Limb (tissue), 2 donors: ENCODE data around the gene DUOXA2.
"Not testable (repeated sequence)": the region's sequence is repeated elsewhere in the genome, so short reads cannot be mapped to it uniquely, and the experiment has no call there.

Source experiments
- DNase-seq, 2 donors: peaks; one replicate each; pipeline ENCODE4 v3.0.0-alpha.2; 2016; ENCODE audit errors: extremely low spot score in 2 of 2

DUOXA2 gene

DNA sequence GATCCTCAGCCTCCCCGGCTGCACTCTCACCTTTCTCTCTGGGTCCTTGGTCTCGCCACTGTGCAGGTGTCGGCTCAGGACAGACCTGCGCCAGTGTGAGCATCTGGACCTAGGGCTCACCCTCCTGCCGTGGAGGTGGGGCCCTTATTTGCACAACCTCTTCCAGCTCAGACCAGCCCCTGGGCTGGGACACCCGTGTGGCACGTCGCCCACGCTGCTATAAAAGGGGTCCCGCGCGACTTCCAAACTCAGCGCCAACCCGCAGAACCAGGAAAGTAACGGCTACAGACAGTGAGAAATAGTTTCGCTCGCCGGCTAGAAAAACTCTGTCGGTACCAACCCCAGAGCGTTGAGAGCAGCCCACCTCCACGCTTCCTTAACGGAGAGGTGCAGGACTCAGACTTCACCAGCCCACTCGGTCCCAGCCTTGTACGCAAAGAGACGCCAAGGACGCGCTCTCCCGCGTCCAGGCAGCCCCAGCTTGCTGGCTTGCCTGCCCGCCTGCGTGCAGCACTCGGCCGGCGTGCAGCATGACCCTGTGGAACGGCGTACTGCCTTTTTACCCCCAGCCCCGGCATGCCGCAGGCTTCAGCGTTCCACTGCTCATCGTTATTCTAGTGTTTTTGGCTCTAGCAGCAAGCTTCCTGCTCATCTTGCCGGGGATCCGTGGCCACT is at the start of gene DUOXA2, which contains the start of gene DUOX2:
Gene DUOXA2, plus strand, starts transcription at position 251 of the 675 bp plus-strand sequence. Its CDS starts 280 bp downstream, at position 531.
Gene DUOX2, minus strand, starts transcription at position 97 of the 675 bp plus-strand sequence. CDS start 761 bp downstream, outside the sequence.
- DNase-seq = no peak

DNA sequence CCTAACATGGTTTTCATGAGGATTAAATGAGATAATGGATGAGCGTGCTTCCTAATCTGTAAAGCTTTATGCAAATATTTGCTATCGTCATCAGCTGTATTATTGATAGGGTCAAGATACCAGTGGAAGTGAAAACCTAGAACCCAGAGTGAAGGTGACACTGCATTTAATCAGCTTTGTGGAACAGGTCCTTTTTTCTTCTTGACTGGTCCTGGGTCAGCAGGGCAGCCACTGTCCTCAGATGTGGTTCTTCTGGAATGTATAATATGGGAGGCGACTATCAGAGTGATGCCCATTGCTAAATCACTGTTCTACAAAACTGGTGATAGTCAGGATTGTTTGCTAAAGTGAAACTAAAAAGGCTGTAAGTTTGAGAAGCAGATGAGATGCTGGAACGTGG is 49.7 kb upstream of the DUOXA2 start:
- DNase-seq = no peak

DNA sequence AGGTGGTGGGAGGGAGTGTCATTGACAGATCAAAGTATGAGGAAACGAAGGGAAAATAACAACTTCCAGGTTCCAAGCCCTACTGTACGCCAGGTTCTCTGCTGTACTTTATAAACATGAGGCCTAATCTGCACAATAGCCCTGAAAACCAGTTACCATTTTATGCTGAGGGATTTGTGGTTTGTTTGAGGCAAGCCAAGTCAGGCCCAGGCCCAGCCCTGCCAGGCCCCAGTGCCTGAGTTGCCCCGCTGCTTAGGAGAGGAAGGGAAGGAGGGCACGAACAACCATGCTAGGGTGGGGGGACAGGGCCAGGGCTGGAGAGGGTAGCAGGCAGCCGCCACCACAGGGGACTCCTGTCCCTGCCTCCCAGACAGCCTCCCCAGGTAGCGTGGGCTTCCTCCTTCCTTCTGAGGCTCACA is 44.2 kb upstream of the DUOXA2 start:
- not testable (repeated sequence) for DNase-seq

- not testable (repeated sequence) for DNase-seq
These were observed 40.5 kb upstream of the DUOXA2 start for GRCh38 chr15:45073602-45074001.

DNA sequence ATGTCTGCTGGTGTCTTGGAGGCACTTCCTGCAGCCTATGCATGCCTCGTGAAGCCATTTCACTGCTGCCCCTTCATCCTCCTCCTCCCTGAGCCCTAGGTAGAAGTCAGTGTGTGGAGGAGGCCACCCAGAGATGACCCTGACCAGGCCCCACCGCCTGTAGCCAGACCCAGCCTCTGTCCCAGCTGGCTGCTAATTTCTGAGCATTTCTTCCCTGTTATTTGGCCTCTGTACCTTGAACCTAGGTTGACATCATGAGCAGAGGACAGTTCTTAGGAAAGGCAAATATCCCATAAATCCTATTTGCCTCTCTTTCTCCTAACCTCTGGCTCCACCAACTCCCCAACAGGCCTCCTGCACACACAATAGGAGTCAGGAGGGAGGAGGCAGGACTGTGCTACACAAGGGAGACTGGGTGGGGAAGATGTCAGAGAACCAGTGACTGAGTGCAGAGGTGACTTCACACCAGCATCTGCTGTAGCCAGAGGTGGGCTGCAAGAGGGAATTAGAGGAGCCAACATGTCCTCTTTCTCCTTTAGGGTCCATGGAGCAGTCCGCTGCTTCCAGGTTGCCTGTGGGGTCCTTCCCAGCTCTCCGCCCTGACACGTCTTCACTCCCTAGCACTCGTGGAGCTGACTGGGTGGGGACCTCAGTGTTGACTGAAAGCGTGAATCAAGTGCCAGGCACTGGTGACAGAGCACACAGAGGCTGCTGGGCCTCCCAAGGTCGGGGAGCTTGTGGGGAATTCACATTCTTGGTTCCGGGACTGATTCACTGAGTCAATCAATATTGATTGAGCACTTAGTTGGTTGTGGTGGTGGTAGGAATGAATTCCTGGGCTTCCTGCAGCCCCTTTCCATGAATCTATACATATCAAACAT is 38.4 kb upstream of the DUOXA2 start:
- not testable (repeated sequence) for DNase-seq

- DNase-seq = not testable (repeated sequence)
These were observed 36.7 kb upstream of the DUOXA2 start for GRCh38 chr15:45077391-45077790.

GRCh38 chr15:45079201-45079600 is 34.9 kb upstream of the DUOXA2 start:
- not testable (repeated sequence) for DNase-seq

DNA sequence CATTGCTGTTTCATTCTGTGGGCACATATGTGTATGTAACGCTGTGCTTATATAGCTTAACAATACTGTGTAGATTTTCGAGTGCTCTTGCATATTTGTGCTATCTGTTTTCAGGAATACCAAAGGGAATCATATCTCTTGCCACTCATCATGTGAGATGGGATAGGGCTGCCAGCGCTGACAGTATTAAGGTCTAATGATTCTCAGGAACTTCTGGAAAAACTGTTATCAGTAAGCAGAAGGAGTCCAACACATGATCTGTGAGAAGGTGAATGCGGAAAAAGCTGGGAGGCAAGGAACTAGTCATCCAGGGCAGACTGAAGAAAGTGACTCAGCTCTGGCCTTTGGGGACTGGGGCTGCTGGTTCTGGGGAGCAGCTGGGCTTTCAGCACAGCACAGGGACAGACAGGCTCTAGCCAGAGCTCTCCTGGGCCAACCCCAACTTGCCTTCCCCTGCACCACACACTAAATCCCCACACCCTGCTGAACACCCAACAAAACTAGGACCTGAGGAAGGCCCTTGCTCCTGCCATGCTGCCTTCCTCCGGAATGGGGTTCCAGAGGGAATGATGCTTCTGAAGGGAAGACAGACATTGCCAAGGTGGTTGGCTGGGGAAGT is 34.4 kb upstream of the DUOXA2 start:
- not testable (repeated sequence) for DNase-seq

DNA sequence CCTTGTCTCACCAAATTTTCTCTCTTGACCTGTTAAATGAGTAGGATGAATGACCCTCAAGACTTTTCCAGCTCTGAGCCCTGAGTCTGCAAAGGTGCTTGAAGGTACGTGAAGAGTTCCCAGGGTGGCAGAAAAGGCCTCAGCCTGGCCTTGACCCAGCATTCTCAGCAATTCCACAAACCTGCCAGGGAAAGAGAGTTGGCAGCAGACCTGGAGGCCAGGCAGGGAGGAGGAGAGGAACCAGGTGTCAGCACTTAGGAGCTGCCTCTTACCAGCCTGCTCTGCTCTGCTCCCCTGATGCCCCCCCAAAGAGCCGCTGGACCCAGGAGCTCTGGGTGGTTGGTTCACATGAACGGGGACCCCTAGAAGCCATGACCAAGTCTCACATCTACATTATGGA is 33.5 kb upstream of the DUOXA2 start:
- not testable (repeated sequence) for DNase-seq

- DNase-seq = not testable (repeated sequence)
These were observed 31.7 kb upstream of the DUOXA2 start for GRCh38 chr15:45082412-45082811.

GRCh38 chr15:45083223-45083622 is 30.9 kb upstream of the DUOXA2 start:
- no peak for DNase-seq

- DNase-seq = no peak
These were observed 30.0 kb upstream of the DUOXA2 start for GRCh38 chr15:45084163-45084562.

- no peak for DNase-seq
These were observed 26.6 kb upstream of the DUOXA2 start for GRCh38 chr15:45087513-45087912.

DNA sequence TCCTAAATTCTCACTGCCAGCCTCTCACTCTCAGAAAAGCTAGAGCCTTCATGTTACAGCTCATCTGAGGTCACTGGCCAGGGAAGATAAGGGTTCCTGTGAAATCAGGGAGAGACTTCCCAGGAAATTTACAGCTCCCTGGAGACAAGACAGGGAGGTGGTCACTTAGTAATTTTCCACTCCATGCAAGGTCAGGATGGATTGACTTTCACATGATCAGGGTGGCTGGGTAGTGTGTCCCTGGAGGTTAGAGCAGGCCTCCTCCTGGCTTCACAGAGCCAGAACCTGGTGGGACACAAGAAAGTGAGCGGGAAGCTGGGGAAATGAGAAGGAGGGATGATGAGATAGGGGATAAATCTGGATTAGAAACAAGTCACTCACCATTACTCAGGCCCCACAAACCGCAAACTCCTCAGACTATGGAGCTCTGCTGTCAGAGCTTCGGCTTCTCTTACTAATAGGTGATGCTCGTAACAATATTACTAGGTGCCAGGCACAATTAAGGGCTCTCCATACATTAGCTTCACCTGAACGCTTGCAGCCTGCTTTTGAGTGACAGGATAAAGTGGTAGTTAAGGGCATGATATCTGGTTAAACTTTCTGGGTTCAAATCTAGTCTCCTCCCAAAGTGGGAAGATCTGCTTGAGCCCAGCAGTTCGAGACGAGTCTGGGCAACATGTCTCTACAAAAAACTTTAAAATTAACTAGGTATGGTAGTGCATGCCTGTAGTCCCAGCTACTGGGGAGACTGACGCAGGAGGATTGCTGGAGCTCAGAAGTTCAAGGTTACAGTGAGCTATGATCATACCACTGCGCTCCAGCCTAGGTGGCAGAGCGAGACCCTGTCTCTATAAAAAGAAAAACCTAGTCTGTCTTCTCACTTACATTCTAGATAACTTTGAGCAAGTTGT is 25.1 kb upstream of the DUOXA2 start:
- DNase-seq = no peak

DNA sequence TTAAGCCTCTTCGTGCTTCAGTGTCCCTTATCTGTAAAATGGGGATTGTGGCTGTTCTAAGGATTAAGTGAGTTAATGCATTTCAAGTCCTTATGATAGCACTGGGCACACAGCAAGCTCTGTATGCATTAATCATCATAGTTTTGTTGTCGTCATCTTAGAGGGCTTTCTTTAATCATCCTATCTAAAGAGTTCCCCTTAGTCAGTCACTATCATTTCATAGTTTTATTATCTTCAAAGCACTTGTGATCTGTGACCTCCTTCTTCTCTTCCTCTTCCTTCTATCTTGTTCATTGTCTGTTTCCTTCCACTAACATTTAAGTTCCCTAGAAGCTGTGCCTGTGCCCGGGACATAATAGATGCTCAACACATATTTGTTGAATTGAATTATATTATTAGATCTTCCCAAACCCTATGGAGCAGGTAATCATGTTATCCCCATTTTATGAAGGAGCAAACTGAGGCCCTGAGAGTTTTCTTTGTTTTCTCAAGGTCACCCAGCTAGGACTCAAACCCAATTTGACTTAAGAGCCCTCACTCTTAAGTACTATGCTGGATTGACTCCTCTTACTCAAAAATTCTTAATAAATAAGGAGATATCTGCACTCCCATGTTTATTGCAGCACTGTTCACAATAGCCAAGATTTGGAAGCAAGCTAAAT is 24.3 kb upstream of the DUOXA2 start:
- DNase-seq = no peak

DNA sequence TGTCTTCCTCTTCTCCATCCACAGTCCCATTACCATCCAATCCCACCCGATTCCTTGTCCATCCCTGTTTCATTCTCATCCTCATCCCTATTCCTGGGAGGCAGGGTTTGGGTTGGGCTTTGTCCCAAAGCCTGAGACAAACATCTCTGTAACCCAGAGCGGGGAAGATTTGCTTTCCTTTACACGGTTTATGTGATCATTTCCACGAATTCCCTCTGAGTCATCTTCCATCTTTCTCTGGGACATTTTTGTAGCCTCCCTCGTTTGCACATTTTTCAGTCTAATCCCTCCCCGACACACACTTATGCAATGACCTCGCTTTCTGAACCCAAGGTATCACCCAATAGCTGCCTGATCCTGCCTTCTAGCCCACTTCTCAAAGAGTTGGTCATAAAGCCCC is 23.0 kb upstream of the DUOXA2 start:
- DNase-seq = no peak

GRCh38 chr15:45091576-45091975 is 22.6 kb upstream of the DUOXA2 start:
- DNase-seq = no peak

GRCh38 chr15:45093013-45093412 is 21.1 kb upstream of the DUOXA2 start:
- DNase-seq = no peak

DNA sequence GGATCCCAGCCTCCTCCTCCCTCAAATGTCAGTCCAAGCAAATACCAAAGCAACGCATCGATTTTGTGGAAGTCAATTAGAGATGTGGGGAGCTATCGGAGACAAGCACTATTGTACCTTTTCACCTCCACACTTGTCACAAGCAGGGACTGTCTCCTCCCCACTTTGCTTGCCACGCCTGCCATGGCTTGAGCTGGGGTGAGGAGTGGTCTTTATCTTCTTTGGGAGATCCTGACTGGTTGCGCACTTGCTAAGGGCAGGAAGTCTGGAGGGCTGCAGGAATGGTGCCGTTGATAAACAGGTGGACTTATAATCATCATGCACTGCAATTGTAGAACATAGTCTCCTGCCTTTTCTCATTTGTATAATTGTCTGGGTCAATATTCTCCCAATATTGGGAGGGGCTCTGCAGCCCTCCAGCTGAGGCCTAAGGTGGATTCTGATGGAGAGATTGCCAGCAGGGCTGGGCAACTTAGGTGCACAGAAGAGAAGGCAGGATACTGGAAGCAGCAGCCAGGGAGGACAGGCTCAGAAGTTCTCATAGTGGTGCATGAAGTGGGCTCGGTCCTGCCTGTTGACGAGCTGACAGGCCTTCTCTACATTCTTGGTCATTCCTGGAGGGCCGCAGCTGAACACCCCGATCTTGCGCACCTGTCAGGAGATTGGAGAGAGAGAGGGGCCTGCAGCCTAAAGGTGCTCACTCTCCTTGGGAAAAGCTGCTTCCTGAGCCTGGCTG is 20.3 kb upstream of the DUOXA2 start:
- no peak for DNase-seq

- no peak for DNase-seq
These were observed 19.8 kb upstream of the DUOXA2 start for GRCh38 chr15:45094358-45094730.
